ENCODE data around the gene TUBB2B. TPM values are rescaled to one million over a fixed set of nuclear protein-coding genes. Genes with fewer than 3 reads are reported as not detected.
"Not testable (repeated sequence)": the region's sequence is repeated elsewhere in the genome, so short reads cannot be mapped to it uniquely, and the experiment has no call there.

TUBB2B gene
- total RNA-seq, 1 donor from 2014 or later = 0.12 TPM

DNA sequence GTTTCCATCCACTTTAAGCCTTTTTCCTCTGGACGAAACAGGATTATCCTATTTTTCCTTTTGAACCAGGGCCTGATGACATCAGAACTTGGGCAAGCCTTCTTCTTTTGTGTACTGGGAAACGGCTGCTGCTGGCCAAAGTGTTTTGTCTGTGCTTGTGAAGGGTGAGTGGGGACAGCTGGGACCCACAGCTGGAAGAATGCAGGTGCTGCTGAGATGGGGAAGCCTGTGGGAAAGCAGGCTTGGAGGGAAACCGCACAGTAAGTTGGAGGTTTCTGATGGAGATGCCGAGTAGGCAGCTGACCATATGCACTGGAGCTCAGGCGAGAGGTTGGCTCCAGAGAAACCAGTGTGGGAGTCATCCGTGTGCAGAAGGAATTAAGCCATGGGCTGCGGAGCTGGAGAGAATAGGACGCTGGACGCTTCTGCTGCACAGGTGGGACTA, 22.8 kb upstream of the TUBB2B start:
- intact Hi-C loops (cut with micrococcal nuclease) = loop anchor here (2.0 to 10.0 kb wide), 2 partner anchors 19 to 765 kb away; no protein-coding TSS in a partner anchor
- Mint-ChIP-seq H3K27me3 (peaks cover 40% of the 10 kb centered on the region), H3K4me1 (peaks cover 6% of the 10 kb centered on the region), H3K9me3 (no peaks in the 10 kb centered on the region), H3K4me3 (no peak overlapping the region), H3K27ac (no peak overlapping the region), H3K36me3 (ENCODE audit: low read depth) (no peaks in the 10 kb centered on the region)
- no peak for DNase-seq

DNA sequence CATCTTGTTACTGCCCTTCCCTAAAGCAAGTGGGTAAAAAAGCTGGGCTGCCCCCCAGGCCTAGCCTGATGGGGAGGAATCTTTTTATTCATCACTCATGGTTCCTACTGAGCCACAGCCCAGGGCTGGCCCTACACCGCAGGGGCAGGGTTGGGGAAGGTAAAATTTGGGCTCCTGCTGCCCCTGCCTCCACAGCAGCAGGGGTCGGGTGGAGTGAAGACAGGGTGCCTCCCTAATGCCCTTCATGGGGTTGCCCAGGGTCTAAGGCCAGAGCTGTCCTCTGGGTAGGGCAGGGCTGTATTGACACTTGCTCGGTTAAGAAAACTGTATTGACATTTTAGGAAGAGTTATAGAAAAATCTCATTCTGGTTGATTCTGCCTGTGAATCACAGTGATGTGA, 22.4 kb upstream of the TUBB2B start:
- Mint-ChIP-seq H3K27me3 (peaks cover 40% of the 10 kb centered on the region), H3K4me1 (peaks cover 6% of the 10 kb centered on the region), H3K9me3 (no peaks in the 10 kb centered on the region), H3K36me3 (ENCODE audit: low read depth) (no peaks in the 10 kb centered on the region), H3K4me3 (no peak overlapping the region), H3K27ac (no peak overlapping the region)
- no peak for DNase-seq
- intact Hi-C loops (cut with micrococcal nuclease) = loop anchor here (2.0 to 10.0 kb wide), 2 partner anchors 19 to 765 kb away; no protein-coding TSS in a partner anchor

DNA sequence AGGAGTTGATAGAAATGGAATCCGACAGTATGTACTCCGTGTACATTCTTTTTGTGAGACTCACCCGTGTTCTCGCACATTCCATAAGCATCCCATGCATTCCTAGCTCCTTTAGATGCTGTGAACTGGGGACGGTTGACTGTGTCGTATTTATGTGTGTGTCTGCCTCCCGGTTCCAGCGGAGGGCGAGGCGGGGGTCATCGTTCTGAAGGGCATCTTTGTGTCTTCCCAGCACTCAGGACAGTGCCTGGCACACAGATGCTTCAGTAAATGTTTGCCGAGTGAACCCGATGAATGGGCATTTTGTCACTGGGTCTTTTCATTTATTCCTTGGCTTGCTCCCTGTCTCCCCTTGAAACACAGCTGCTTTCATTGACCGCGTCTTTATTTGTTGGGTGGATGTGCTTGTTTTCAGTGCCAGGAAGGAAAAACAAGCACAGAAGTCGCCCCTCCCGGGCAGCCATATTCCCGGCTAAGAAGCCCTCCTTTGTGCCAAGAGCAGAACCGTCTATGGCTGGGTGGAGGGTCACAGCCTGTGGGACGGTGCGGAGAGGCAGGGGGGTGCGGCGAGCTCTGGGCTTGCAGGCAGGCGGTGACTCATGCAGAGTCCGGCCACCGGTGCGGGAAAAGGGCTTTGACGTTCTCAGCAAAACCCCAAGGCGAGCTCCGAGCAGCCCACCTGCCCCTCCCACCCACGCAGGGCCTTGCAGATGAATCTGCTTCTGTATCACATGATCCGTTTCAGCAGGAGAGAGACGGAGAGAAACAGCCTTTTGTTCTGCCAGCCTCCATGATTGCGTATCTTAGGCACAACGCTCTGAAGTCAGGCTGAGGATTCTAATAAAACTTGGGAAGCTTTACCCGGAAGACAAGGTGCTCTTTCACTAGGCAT, 20.0 kb upstream of the TUBB2B start:
- H3K4me3 Mint-ChIP-seq = no peak overlapping the region
- H3K9me3 Mint-ChIP-seq = no peaks in the 10 kb centered on the region
- intact Hi-C loops (cut with micrococcal nuclease) = no loop called here
- peaks cover 6% of the 10 kb centered on the region for H3K4me1 Mint-ChIP-seq
- DNase-seq = no peak
- no peak overlapping the region for H3K27ac Mint-ChIP-seq
- peaks cover 53% of the 10 kb centered on the region for H3K27me3 Mint-ChIP-seq
- H3K36me3 Mint-ChIP-seq (ENCODE audit: low read depth) = no peaks in the 10 kb centered on the region

DNA sequence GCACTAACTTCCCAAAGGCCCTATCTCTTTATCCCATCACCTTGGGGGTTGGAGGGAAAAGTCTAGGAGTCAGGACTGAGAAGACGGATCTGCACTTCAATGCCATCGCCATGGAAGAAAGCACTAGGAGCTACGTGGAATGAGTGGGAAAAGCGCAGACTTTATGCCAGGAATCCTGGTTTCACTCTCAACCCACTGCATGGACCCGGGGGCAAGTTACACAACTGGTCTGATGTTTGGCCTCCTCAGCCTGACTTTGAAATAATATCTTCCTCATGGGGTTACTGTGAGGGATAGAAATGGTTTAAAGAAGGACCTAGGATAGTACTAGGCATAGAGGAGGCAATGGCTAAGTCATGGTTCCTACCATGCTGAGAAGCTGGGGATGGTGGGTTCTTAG, 17.8 kb upstream of the TUBB2B start:
- no peak overlapping the region for H3K27ac Mint-ChIP-seq
- no peaks in the 10 kb centered on the region for H3K36me3 Mint-ChIP-seq (ENCODE audit: low read depth)
- H3K4me1 Mint-ChIP-seq = no peaks in the 10 kb centered on the region
- no peak overlapping the region for H3K4me3 Mint-ChIP-seq
- no peaks in the 10 kb centered on the region for H3K9me3 Mint-ChIP-seq
- peaks cover 55% of the 10 kb centered on the region for H3K27me3 Mint-ChIP-seq
- DNase-seq = no peak
- intact Hi-C loops (cut with micrococcal nuclease) = no loop called here

DNA sequence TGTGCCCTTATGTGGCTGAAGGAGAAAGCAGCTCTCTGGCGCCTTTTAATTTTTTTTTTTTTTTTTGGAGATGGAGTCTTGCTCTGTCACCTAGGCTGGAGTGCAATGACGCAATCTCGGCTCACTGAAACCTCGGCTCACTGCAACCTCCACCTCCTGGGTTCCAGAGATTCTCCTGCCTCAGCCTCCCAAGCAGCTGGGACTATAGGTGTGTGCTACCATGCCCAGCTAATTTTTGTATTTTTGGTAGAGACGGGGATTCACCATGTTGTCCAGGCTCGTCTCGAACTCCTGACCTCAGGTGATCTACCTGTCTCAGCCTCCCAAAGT, 17.3 kb upstream of the TUBB2B start:
- DNase-seq; H3K9me3 Mint-ChIP-seq; H3K4me3 Mint-ChIP-seq; H3K36me3 Mint-ChIP-seq (ENCODE audit: low read depth); intact Hi-C loops (cut with micrococcal nuclease); H3K4me1 Mint-ChIP-seq; H3K27ac Mint-ChIP-seq: not testable (repeated sequence)
- peaks cover 55% of the 10 kb centered on the region for H3K27me3 Mint-ChIP-seq

DNA sequence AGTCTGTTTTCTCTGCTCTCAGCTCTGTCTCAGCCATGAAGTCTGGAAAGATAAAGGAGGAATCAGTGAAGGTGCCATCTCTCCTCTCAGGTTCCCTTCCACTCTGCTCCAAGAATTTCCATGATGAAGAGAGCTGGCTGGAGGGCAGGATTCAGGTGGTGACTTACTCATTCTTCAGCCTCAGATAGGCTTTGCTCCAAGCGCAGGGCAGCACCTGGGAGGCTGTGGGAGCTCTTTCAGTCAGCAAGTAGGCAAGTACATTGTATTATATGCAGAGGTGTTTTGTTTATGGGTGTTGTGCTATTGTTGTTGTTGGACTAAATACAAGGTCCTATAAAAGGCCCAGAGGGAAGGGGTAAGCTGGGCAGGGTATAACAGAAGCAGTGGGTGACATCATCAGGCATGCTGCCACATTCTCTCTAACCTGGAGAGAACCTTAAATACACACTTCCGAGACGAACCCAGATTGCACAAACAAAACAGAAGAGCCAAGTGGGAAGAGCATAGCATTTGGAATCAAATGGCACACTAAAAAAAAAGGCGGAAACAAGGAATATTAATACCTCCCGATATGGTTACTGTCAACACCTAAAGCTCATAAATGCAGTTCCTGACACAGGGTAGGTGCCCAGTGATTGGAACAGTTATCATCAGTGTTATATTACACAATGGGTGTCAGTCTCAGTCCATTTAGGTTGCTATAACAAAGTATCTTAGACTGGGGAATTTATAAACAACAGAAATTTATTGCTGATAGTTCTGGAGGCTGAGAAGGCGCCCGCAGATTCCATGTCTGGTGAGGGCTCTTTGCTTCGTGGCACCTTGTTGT, 16.8 kb upstream of the TUBB2B start:
- no peak for DNase-seq
- no peaks in the 10 kb centered on the region for H3K9me3 Mint-ChIP-seq
- H3K27me3 Mint-ChIP-seq = peaks cover 52% of the 10 kb centered on the region
- H3K27ac Mint-ChIP-seq = no peak overlapping the region
- no peak overlapping the region for H3K4me3 Mint-ChIP-seq
- intact Hi-C loops (cut with micrococcal nuclease) = no loop called here
- no peaks in the 10 kb centered on the region for H3K36me3 Mint-ChIP-seq (ENCODE audit: low read depth)
- no peaks in the 10 kb centered on the region for H3K4me1 Mint-ChIP-seq

- Mint-ChIP-seq H3K27ac (no peak overlapping the region), H3K4me1 (no peaks in the 10 kb centered on the region), H3K36me3 (ENCODE audit: low read depth) (no peaks in the 10 kb centered on the region), H3K4me3 (no peak overlapping the region), H3K9me3 (no peaks in the 10 kb centered on the region), H3K27me3 (peaks cover 50% of the 10 kb centered on the region)
- DNase-seq = no peak
- intact Hi-C loops (cut with micrococcal nuclease) = no loop called here
Measured at GRCh38 chr6:3242768-3243167, 15.3 kb upstream of the TUBB2B start.

DNA sequence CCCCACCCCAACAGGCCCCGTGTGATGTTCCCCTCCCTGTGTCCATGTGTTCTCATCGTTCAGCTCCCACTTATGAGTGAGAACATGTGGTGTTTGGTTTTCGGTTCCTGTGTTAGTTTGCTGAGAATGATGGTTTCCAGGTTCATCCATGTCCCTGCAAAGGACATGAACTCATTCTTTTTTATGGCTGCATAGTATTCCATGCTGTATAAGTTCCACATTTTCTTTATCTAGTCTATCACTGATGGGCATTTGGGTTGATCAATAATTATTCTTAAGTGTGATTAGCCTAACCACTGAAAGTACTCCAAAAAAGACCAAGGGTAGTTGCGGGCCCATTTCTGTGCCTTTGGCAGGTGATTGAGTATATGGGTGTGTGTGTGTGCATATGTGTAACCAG, 14.3 kb upstream of the TUBB2B start:
- H3K36me3 Mint-ChIP-seq (ENCODE audit: low read depth); H3K4me3 Mint-ChIP-seq; intact Hi-C loops (cut with micrococcal nuclease); H3K9me3 Mint-ChIP-seq; H3K4me1 Mint-ChIP-seq; H3K27ac Mint-ChIP-seq; DNase-seq: not testable (repeated sequence)
- H3K27me3 Mint-ChIP-seq = peaks cover 51% of the 10 kb centered on the region

DNA sequence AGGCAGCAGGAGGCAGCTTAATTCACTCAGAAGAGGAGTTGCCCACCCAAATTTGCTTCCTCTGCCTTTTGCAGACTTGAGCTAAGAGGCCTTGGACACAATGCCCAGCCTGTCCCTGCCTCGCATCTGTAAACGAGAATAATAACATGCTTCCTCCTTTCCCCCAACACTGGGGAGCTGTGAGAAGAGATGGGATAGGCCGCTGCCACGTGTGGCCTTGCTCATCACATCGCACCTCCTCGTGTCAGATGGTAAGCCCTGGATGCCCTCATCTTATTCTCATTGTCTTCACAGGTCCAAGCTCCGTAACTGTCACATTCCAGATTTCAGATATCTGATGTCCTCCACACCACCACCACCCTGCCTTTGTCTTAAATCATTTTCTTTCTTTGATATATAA, 13.1 kb upstream of the TUBB2B start:
- Mint-ChIP-seq H3K9me3 (no peaks in the 10 kb centered on the region), H3K27me3 (peaks cover 60% of the 10 kb centered on the region), H3K4me3 (no peak overlapping the region), H3K27ac (no peak overlapping the region), H3K4me1 (no peaks in the 10 kb centered on the region), H3K36me3 (ENCODE audit: low read depth) (no peaks in the 10 kb centered on the region)
- intact Hi-C loops (cut with micrococcal nuclease) = no loop called here
- DNase-seq = no peak

GRCh38 chr6:3239110-3239830, 11.8 kb upstream of the TUBB2B start:
- no peak overlapping the region for H3K4me3 Mint-ChIP-seq
- no peak for DNase-seq
- intact Hi-C loops (cut with micrococcal nuclease) = no loop called here
- no peaks in the 10 kb centered on the region for H3K36me3 Mint-ChIP-seq (ENCODE audit: low read depth)
- H3K27me3 Mint-ChIP-seq = peaks cover 63% of the 10 kb centered on the region
- no peak overlapping the region for H3K27ac Mint-ChIP-seq
- no peaks in the 10 kb centered on the region for H3K4me1 Mint-ChIP-seq
- no peaks in the 10 kb centered on the region for H3K9me3 Mint-ChIP-seq

GRCh38 chr6:3237761-3238662, 10.6 kb upstream of the TUBB2B start:
- peaks cover 64% of the 10 kb centered on the region for H3K27me3 Mint-ChIP-seq

GRCh38 chr6:3236005-3236404, 8.6 kb upstream of the TUBB2B start:
- no peaks in the 10 kb centered on the region for H3K36me3 Mint-ChIP-seq (ENCODE audit: low read depth)
- H3K27me3 Mint-ChIP-seq = peaks cover 73% of the 10 kb centered on the region
- H3K9me3 Mint-ChIP-seq = no peaks in the 10 kb centered on the region
- H3K4me1 Mint-ChIP-seq = peaks cover 4% of the 10 kb centered on the region
- DNase-seq = no peak
- no peak overlapping the region for H3K27ac Mint-ChIP-seq
- intact Hi-C loops (cut with micrococcal nuclease) = no loop called here
- H3K4me3 Mint-ChIP-seq = no peak overlapping the region

More at GRCh38 chr6:3237761-3238662, 10.6 kb upstream of the TUBB2B start:
- no peaks in the 10 kb centered on the region for H3K9me3 Mint-ChIP-seq
- DNase-seq = no peak
- no peak overlapping the region for H3K4me3 Mint-ChIP-seq
- H3K4me1 Mint-ChIP-seq = no peaks in the 10 kb centered on the region
- H3K36me3 Mint-ChIP-seq (ENCODE audit: low read depth) = no peaks in the 10 kb centered on the region
- intact Hi-C loops (cut with micrococcal nuclease) = no loop called here
- H3K27ac Mint-ChIP-seq = no peak overlapping the region

GRCh38 chr6:3235486-3235885, 8.0 kb upstream of the TUBB2B start:
- intact Hi-C loops (cut with micrococcal nuclease) = no loop called here
- no peaks in the 10 kb centered on the region for H3K36me3 Mint-ChIP-seq (ENCODE audit: low read depth)
- H3K27me3 Mint-ChIP-seq = peaks cover 74% of the 10 kb centered on the region
- peaks cover 7% of the 10 kb centered on the region for H3K4me1 Mint-ChIP-seq
- no peak overlapping the region for H3K27ac Mint-ChIP-seq
- no peaks in the 10 kb centered on the region for H3K9me3 Mint-ChIP-seq
- DNase-seq = no peak
- no peak overlapping the region for H3K4me3 Mint-ChIP-seq

Measured in activated CD4-positive, alpha-beta T cell treated with anti-CD3 and anti-CD28 coated beads, Interleukin-2, amount 10 ng/mL, durations not matched to agents 24 days and 14 days (primary cell).